Urinary bladder (tissue), 4 donors: ENCODE data around the gene MTA3. TPM values are rescaled to one million over a fixed set of nuclear protein-coding genes. Genes with fewer than 3 reads are reported as not detected.
"Not testable (repeated sequence)": the region's sequence is repeated elsewhere in the genome, so short reads cannot be mapped to it uniquely, and the experiment has no call there.

Experiments used
- DNase-seq: peaks from one replicate; pipeline ENCODE4 v3.0.0-alpha.2; 2015; ENCODE audit errors: extremely low spot score
- H3K27ac ChIP-seq: one replicate; pipeline ENCODE4 v1.5.1; 2013; ENCODE audit warnings: low read depth, mild to moderate bottlenecking, moderate library complexity
- H3K36me3 ChIP-seq: one replicate; pipeline ENCODE4 v1.6.1; 2013; ENCODE audit warnings: mild to moderate bottlenecking, moderate library complexity; ENCODE audit not compliant: insufficient read depth
- H3K4me1 ChIP-seq: one replicate; pipeline ENCODE4 v1.6.1; 2013; ENCODE audit warnings: mild to moderate bottlenecking, moderate library complexity; ENCODE audit not compliant: insufficient read depth
- H3K4me3 ChIP-seq: one replicate; pipeline ENCODE4 v1.5.1; 2013; ENCODE audit warnings: low read depth, low read length
- WGBS: extraction: QIAGEN DNeasy Blood & Tissue Kit; methylation state at CpG from one replicate; pipeline ENCODE4 v1.1.7; 2013; 5-methylcytosine and 5-hydroxymethylcytosine counted together
- polyA plus RNA-seq: library from polyadenylated mRNA; stranded (reverse); fragments of 200-250 nt; gene quantifications from one replicate; pipeline ENCODE4 v1.2.3, GENCODE V29; 2013
- total RNA-seq: library from RNA; depleted of rRNA; stranded (reverse); fragments of >200 nt; gene quantifications from one replicate; pipeline ENCODE4 v1.2.3, GENCODE V29; 2014
- donor health status: healthy with polysubstance abuse.
- donor health status: healthy.

The MTA3 gene
- total and polyA plus RNA-seq, 2 donors: 28.0 to 62.3 TPM

GRCh38 chr2:42556315-42556890, 12.0 kb upstream of the MTA3 start:
- no peaks in the 10 kb centered on the region for H3K4me1 ChIP-seq
- H3K36me3 ChIP-seq: no peaks in the 10 kb centered on the region
- DNase-seq: no peak
- no peak overlapping the region for H3K4me3 ChIP-seq
- WGBS: 66% methylated on average over 6 of the region's 6 CpGs
- no peak overlapping the region for H3K27ac ChIP-seq

- 38% methylated on average over 5 of the region's 5 CpGs for WGBS
- H3K27ac ChIP-seq: no peak overlapping the region
- no peak overlapping the region for H3K4me3 ChIP-seq
- no peaks in the 10 kb centered on the region for H3K4me1 ChIP-seq
- DNase-seq: no peak
- H3K36me3 ChIP-seq: no peaks in the 10 kb centered on the region
Observed at GRCh38 chr2:42557306-42557705, 11.1 kb upstream of the MTA3 start.

GRCh38 chr2:42558827-42559226, 9.6 kb upstream of the MTA3 start:
- DNase-seq: no peak
- H3K4me3 ChIP-seq: no peak overlapping the region
- WGBS: 90% methylated on average over 3 of the region's 3 CpGs
- no peaks in the 10 kb centered on the region for H3K36me3 ChIP-seq
- no peaks in the 10 kb centered on the region for H3K4me1 ChIP-seq
- no peak overlapping the region for H3K27ac ChIP-seq

GRCh38 chr2:42560133-42560532, 8.3 kb upstream of the MTA3 start:
- H3K4me1 ChIP-seq, H3K27ac ChIP-seq, H3K36me3 ChIP-seq, DNase-seq, H3K4me3 ChIP-seq: not testable (repeated sequence)
- 92% methylated on average over 13 of the region's 13 CpGs for WGBS

GRCh38 chr2:42560899-42561298, 7.5 kb upstream of the MTA3 start:
- no peak for DNase-seq
- Histone ChIP-seq H3K4me3 (no peak overlapping the region), H3K4me1 (no peaks in the 10 kb centered on the region), H3K27ac (no peak overlapping the region), H3K36me3 (no peaks in the 10 kb centered on the region)
- 75% methylated on average over 1 of the region's 1 CpG for WGBS

GRCh38 chr2:42562474-42563144, 5.8 kb upstream of the MTA3 start:
- WGBS: 90% methylated on average over 4 of the region's 4 CpGs
- Histone ChIP-seq H3K4me1 (no peaks in the 10 kb centered on the region), H3K4me3 (no peak overlapping the region), H3K36me3 (no peaks in the 10 kb centered on the region), H3K27ac (no peak overlapping the region)
- no peak for DNase-seq

- DNase-seq: no peak
- no peaks in the 10 kb centered on the region for H3K36me3 ChIP-seq
- H3K27ac ChIP-seq: no peak overlapping the region
- no peak overlapping the region for H3K4me3 ChIP-seq
- WGBS: 92% methylated on average over 3 of the region's 3 CpGs
- no peaks in the 10 kb centered on the region for H3K4me1 ChIP-seq
Observed at GRCh38 chr2:42566025-42566424, 2.4 kb upstream of the MTA3 start.

- DNase-seq: no peak
- H3K4me1 ChIP-seq: no peaks in the 10 kb centered on the region
- 61% methylated on average over 3 of the region's 3 CpGs for WGBS
Observed at GRCh38 chr2:42566837-42567321, 1.6 kb upstream of the MTA3 start.

GRCh38 chr2:42567364-42567763, 1.1 kb upstream of the MTA3 start:
- 21% methylated on average over 7 of the region's 7 CpGs for WGBS
- no peaks in the 10 kb centered on the region for H3K4me1 ChIP-seq
- peak overlapping the region; percentile 53 for H3K27ac ChIP-seq
- H3K4me3 ChIP-seq: no peak overlapping the region
- DNase-seq: peak; percentile 55
- no peaks in the 10 kb centered on the region for H3K36me3 ChIP-seq

More at GRCh38 chr2:42566837-42567321, 1.6 kb upstream of the MTA3 start:
- Histone ChIP-seq H3K4me3 (no peak overlapping the region), H3K27ac (no peak overlapping the region), H3K36me3 (no peaks in the 10 kb centered on the region)

- H3K27ac ChIP-seq: peak overlapping the region; percentile 53
- H3K4me1 ChIP-seq: no peaks in the 10 kb centered on the region
- WGBS: 24% methylated on average over 12 of the region's 12 CpGs
- no peaks in the 10 kb centered on the region for H3K36me3 ChIP-seq
- peak overlapping the region; percentile 99 for H3K4me3 ChIP-seq
- DNase-seq: no peak
Observed at GRCh38 chr2:42567806-42568400, 529 bp upstream of the MTA3 start.

- no peak for DNase-seq
- Histone ChIP-seq H3K36me3 (no peaks in the 10 kb centered on the region), H3K27ac (peak overlapping the region; percentile 94), H3K4me1 (no peaks in the 10 kb centered on the region), H3K4me3 (peak overlapping the region; percentile 99)
- WGBS: 3% methylated on average over 20 of the region's 20 CpGs
Observed at GRCh38 chr2:42569116-42569711, 782 bp downstream of the MTA3 start.

GRCh38 chr2:42569883-42570282, 1.5 kb downstream of the MTA3 start:
- WGBS: 42% methylated on average over 4 of the region's 4 CpGs
- no peak for DNase-seq
- H3K36me3 ChIP-seq: no peaks in the 10 kb centered on the region
- peak overlapping the region; percentile 99 for H3K4me3 ChIP-seq
- no peak overlapping the region for H3K27ac ChIP-seq
- H3K4me1 ChIP-seq: no peaks in the 10 kb centered on the region

- 93% methylated on average over 10 of the region's 10 CpGs for WGBS
- H3K4me3 ChIP-seq: no peak overlapping the region
- H3K27ac ChIP-seq: no peak overlapping the region
- H3K4me1 ChIP-seq: no peaks in the 10 kb centered on the region
- DNase-seq: no peak
- H3K36me3 ChIP-seq: no peaks in the 10 kb centered on the region
Observed at GRCh38 chr2:42572297-42573081, 4.1 kb downstream of the MTA3 start.
